Mononuclear cell (primary cell): ENCODE data around the gene CEMIP2. TPM values are rescaled to one million over a fixed set of nuclear protein-coding genes. Genes with fewer than 3 reads are reported as not detected.

Experiments
- H3K27me3 ChIP-seq: 2 replicates; pipeline ENCODE4 v1.6.0; 2011; ENCODE audit warnings: low read length, control low read depth; ENCODE audit not compliant: insufficient read depth
- H3K4me1 ChIP-seq: 2 replicates; pipeline ENCODE4 v1.5.1; 2011; ENCODE audit warnings: mild to moderate bottlenecking, low read length, control low read depth; ENCODE audit not compliant: insufficient read depth
- H3K4me3 ChIP-seq: 2 replicates; pipeline ENCODE4 v1.5.1; 2011; ENCODE audit warnings: mild to moderate bottlenecking, low read length, moderate library complexity
- H3K9me3 ChIP-seq: 2 replicates; pipeline ENCODE4 v1.5.1; 2011; ENCODE audit warnings: low read depth, mild to moderate bottlenecking, control low read depth, low read length
- total RNA-seq: library from RNA; depleted of rRNA; stranded (reverse); fragments of >200 nt; gene quantifications from one replicate; pipeline ENCODE4 v1.2.3, GENCODE V29; 2012

Gene CEMIP2
- total RNA-seq, 1 donor: 220 TPM

GRCh38 chr9:71763832-71764231, 4.5 kb downstream of the CEMIP2 start:
- Histone ChIP-seq H3K4me3 (no peak overlapping the region), H3K9me3 (no peaks in the 10 kb centered on the region), H3K27me3 (no peaks in the 10 kb centered on the region), H3K4me1 (peaks cover 52% of the 10 kb centered on the region)

GRCh38 chr9:71762900-71763653, 5.2 kb downstream of the CEMIP2 start:
- no peak overlapping the region for H3K4me3 ChIP-seq
- no peaks in the 10 kb centered on the region for H3K9me3 ChIP-seq
- peaks cover 57% of the 10 kb centered on the region for H3K4me1 ChIP-seq
- no peaks in the 10 kb centered on the region for H3K27me3 ChIP-seq

- no peaks in the 10 kb centered on the region for H3K27me3 ChIP-seq
- H3K4me3 ChIP-seq: no peak overlapping the region
- H3K9me3 ChIP-seq: no peaks in the 10 kb centered on the region
- H3K4me1 ChIP-seq: peaks cover 48% of the 10 kb centered on the region
Measured at GRCh38 chr9:71761938-71762353, 6.4 kb downstream of the CEMIP2 start.

- no peaks in the 10 kb centered on the region for H3K27me3 ChIP-seq
- H3K4me1 ChIP-seq: peaks cover 40% of the 10 kb centered on the region
- H3K4me3 ChIP-seq: no peak overlapping the region
Measured at GRCh38 chr9:71760901-71761300, 7.4 kb downstream of the CEMIP2 start.

GRCh38 chr9:71758785-71759184, 9.5 kb downstream of the CEMIP2 start:
- no peaks in the 10 kb centered on the region for H3K27me3 ChIP-seq
- peaks cover 22% of the 10 kb centered on the region for H3K4me1 ChIP-seq
- H3K4me3 ChIP-seq: no peak overlapping the region
- no peaks in the 10 kb centered on the region for H3K9me3 ChIP-seq

More at GRCh38 chr9:71760901-71761300, 7.4 kb downstream of the CEMIP2 start:
- H3K9me3 ChIP-seq: no peaks in the 10 kb centered on the region

- H3K4me1 ChIP-seq: peaks cover 22% of the 10 kb centered on the region
- H3K4me3 ChIP-seq: no peak overlapping the region
- H3K27me3 ChIP-seq: no peaks in the 10 kb centered on the region
- H3K9me3 ChIP-seq: no peaks in the 10 kb centered on the region
Measured at GRCh38 chr9:71758277-71758676, 10.0 kb downstream of the CEMIP2 start.

GRCh38 chr9:71756753-71757152, 11.6 kb downstream of the CEMIP2 start:
- H3K9me3 ChIP-seq: no peaks in the 10 kb centered on the region
- no peak overlapping the region for H3K4me3 ChIP-seq
- H3K27me3 ChIP-seq: no peaks in the 10 kb centered on the region
- peaks cover 21% of the 10 kb centered on the region for H3K4me1 ChIP-seq

- no peaks in the 10 kb centered on the region for H3K27me3 ChIP-seq
- no peak overlapping the region for H3K4me3 ChIP-seq
- peaks cover 24% of the 10 kb centered on the region for H3K4me1 ChIP-seq
- H3K9me3 ChIP-seq: no peaks in the 10 kb centered on the region
Measured at GRCh38 chr9:71755869-71756268, 12.4 kb downstream of the CEMIP2 start.

GRCh38 chr9:71755230-71755629, 13.1 kb downstream of the CEMIP2 start:
- Histone ChIP-seq H3K27me3 (no peaks in the 10 kb centered on the region), H3K9me3 (no peaks in the 10 kb centered on the region), H3K4me1 (peaks cover 23% of the 10 kb centered on the region), H3K4me3 (no peak overlapping the region)

GRCh38 chr9:71754151-71754550, 14.2 kb downstream of the CEMIP2 start:
- Histone ChIP-seq H3K27me3 (no peaks in the 10 kb centered on the region), H3K9me3 (no peaks in the 10 kb centered on the region), H3K4me3 (no peak overlapping the region), H3K4me1 (peaks cover 28% of the 10 kb centered on the region)

GRCh38 chr9:71752928-71753327, 15.4 kb downstream of the CEMIP2 start:
- Histone ChIP-seq H3K9me3 (no peaks in the 10 kb centered on the region), H3K4me3 (no peak overlapping the region), H3K27me3 (no peaks in the 10 kb centered on the region), H3K4me1 (peaks cover 34% of the 10 kb centered on the region)

GRCh38 chr9:71752352-71752751, 16.0 kb downstream of the CEMIP2 start:
- H3K9me3 ChIP-seq: no peaks in the 10 kb centered on the region
- H3K4me1 ChIP-seq: peaks cover 37% of the 10 kb centered on the region
- no peak overlapping the region for H3K4me3 ChIP-seq
- no peaks in the 10 kb centered on the region for H3K27me3 ChIP-seq

GRCh38 chr9:71748280-71748743, 20.0 kb downstream of the CEMIP2 start:
- Histone ChIP-seq H3K9me3 (no peaks in the 10 kb centered on the region), H3K4me3 (no peak overlapping the region), H3K27me3 (no peaks in the 10 kb centered on the region), H3K4me1 (peaks cover 71% of the 10 kb centered on the region)

- H3K27me3 ChIP-seq: no peaks in the 10 kb centered on the region
- H3K9me3 ChIP-seq: no peaks in the 10 kb centered on the region
- peaks cover 72% of the 10 kb centered on the region for H3K4me1 ChIP-seq
- no peak overlapping the region for H3K4me3 ChIP-seq
Measured at GRCh38 chr9:71747576-71747975, 20.7 kb downstream of the CEMIP2 start.

GRCh38 chr9:71746758-71747125, 21.6 kb downstream of the CEMIP2 start:
- H3K4me3 ChIP-seq: no peak overlapping the region
- H3K4me1 ChIP-seq: peaks cover 70% of the 10 kb centered on the region

More at GRCh38 chr9:71746758-71747125, 21.6 kb downstream of the CEMIP2 start:
- Histone ChIP-seq H3K27me3 (no peaks in the 10 kb centered on the region), H3K9me3 (no peaks in the 10 kb centered on the region)
